Endothelial cell (in vitro differentiated cells): ENCODE data around the gene ROR2. TPM values are rescaled to one million over a fixed set of nuclear protein-coding genes. Genes with fewer than 3 reads are reported as not detected.

Experiments
- DNase-seq: peaks from one replicate; pipeline ENCODE4 v3.0.0; 2021; ENCODE audit warnings: low spot score
- H3K27ac Mint-ChIP-seq: one replicate; pipeline ENCODE4 v1.8.0; 2021; ENCODE audit warnings: mixed read lengths, inconsistent platforms; ENCODE audit not compliant: unreplicated experiment
- H3K27me3 Mint-ChIP-seq: one replicate; pipeline ENCODE4 v1.8.0; 2021; ENCODE audit warnings: mild to moderate bottlenecking, moderate library complexity, mixed read lengths, inconsistent platforms; ENCODE audit not compliant: unreplicated experiment
- H3K36me3 Mint-ChIP-seq: one replicate; pipeline ENCODE4 v1.8.0; 2021; ENCODE audit warnings: mild to moderate bottlenecking, low read depth, mixed read lengths, inconsistent platforms; ENCODE audit not compliant: unreplicated experiment
- H3K4me1 Mint-ChIP-seq: one replicate; pipeline ENCODE4 v1.8.0; 2021; ENCODE audit warnings: mild to moderate bottlenecking, mixed read lengths, inconsistent platforms; ENCODE audit not compliant: unreplicated experiment
- H3K4me3 Mint-ChIP-seq: one replicate; pipeline ENCODE4 v1.8.0; 2021; ENCODE audit warnings: mild to moderate bottlenecking, mixed read lengths, inconsistent platforms; ENCODE audit not compliant: unreplicated experiment
- H3K9me3 Mint-ChIP-seq: one replicate; pipeline ENCODE4 v1.8.0; 2021; ENCODE audit warnings: mixed read lengths, inconsistent platforms; ENCODE audit not compliant: unreplicated experiment
- total RNA-seq: library from RNA; stranded (reverse); fragmentation: NEBNext Ultra II Directional; extraction: Animal tissue kit (Norgen Biotek cat#: 25700); gene quantifications from one replicate; pipeline ENCODE4 v1.2.1, GENCODE V29; 2021; ENCODE audit not compliant: unreplicated experiment
- TF ChIP-seq, protein P1 (sequence below): fragments of 200-600 bp; sonication (generic); IDR thresholded peaks from one replicate; pipeline ENCODE4 v1.5.0; 2021; ENCODE audit warnings: antibody characterized with exemption; ENCODE audit not compliant: unreplicated experiment

ROR2 gene
- total RNA-seq, 1 donor from 2014 or later = 3.5 TPM

DNA sequence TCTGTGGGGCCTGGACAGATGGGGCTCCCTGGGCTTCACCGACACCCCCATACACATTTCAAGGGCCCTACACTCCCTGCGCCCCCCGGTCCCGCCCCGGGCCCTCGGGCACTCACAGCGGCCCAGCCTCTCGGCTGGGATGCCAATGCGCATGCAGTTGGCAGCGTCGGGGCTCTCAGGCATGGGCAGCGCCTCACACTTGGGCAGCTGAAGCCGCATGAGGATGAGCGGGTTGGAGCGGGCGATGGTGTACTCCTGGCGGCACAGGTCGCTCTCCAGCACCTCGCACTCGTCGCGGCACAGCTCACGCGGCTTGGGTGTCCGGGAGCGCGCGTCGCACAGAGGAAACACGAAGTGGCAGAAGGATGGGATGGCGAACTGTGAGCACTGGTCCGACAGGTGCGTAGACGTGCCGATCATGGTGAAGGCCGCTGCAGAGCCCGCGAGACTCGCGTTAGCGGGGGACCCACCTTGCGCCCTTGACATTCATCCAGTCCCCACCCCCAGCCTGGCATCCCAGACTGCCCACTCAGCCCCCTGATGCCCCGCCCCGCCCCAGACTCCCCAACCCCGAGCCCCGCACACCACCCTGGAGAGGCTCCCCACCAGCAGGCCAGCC lies 216.9 kb downstream of the ROR2 start:
- TF ChIP-seq, protein P1, sequence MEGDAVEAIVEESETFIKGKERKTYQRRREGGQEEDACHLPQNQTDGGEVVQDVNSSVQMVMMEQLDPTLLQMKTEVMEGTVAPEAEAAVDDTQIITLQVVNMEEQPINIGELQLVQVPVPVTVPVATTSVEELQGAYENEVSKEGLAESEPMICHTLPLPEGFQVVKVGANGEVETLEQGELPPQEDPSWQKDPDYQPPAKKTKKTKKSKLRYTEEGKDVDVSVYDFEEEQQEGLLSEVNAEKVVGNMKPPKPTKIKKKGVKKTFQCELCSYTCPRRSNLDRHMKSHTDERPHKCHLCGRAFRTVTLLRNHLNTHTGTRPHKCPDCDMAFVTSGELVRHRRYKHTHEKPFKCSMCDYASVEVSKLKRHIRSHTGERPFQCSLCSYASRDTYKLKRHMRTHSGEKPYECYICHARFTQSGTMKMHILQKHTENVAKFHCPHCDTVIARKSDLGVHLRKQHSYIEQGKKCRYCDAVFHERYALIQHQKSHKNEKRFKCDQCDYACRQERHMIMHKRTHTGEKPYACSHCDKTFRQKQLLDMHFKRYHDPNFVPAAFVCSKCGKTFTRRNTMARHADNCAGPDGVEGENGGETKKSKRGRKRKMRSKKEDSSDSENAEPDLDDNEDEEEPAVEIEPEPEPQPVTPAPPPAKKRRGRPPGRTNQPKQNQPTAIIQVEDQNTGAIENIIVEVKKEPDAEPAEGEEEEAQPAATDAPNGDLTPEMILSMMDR = no peak
- DNase-seq = no peak
- Mint-ChIP-seq H3K36me3 (no peaks in the 10 kb centered on the region), H3K27me3 (peaks cover 5% of the 10 kb centered on the region), H3K4me1 (no peaks in the 10 kb centered on the region), H3K4me3 (no peak overlapping the region), H3K9me3 (no peaks in the 10 kb centered on the region), H3K27ac (no peak overlapping the region)

DNA sequence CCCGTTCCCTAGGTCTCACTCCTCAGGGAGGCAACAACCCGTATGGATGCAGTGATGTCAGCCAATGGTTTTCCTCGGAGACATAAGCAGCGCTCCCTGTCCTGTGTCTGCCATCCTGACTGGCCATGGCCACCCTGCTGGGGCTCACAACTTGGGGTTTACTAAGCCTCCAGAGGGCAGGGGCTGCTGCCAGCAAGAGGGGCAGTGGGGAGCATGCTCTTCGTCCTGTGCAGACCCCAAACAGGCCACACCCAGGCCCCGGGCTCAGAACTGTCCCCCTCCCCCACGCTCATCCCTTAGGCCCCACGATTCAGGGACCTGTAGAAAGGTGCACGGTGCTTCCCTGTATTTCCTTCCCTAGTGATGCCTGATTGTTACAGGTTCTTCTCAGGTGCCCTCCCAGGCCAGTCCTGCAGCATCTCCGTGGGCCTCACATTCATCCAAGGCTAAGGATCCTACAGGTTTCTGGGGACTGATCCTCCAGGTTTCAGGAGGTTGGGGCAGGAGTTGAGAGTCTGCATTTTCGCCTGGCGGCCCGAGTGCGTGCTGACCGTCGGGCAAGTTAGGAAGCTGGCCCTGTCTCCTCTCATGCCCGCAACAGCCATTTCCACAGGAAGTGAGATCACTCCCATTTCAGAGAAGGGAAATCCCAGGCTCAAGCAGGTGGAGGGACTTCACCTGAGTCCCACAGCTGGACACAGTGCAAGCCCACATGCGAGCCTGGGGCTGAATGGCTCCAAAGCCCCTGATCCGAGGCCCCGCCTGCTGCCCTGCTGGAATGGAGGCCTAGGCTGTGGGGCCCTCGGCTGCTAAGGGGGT lies 217.6 kb downstream of the ROR2 start:
- Mint-ChIP-seq H3K4me1 (no peaks in the 10 kb centered on the region), H3K4me3 (no peak overlapping the region), H3K27ac (no peak overlapping the region), H3K36me3 (no peaks in the 10 kb centered on the region), H3K9me3 (no peaks in the 10 kb centered on the region), H3K27me3 (peaks cover 4% of the 10 kb centered on the region)
- DNase-seq = no peak
- TF ChIP-seq, protein P1 = no peak

DNA sequence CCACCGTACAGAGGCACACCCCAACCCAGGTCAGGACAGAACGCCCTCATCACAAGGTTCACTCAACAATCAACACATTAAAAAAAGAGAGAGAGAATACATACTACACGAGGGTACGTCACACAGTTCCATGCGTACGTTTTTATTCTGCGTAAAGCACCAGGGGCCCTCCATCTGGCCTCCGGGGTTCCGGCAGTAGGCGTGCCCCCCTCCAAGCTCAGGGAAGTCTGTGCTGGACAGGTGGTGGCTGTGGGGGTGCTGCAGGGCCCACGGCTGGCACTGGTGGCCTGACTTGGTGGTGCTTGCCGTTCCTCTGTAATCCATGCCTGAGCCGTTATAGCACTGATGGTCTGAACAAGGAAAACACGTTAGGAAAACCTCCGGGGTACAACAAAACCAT lies 219.2 kb downstream of the ROR2 start:
- H3K27me3 Mint-ChIP-seq = peaks cover 7% of the 10 kb centered on the region
- H3K27ac Mint-ChIP-seq = no peak overlapping the region
- H3K36me3 Mint-ChIP-seq = no peaks in the 10 kb centered on the region
- no peak overlapping the region for H3K4me3 Mint-ChIP-seq
- no peaks in the 10 kb centered on the region for H3K4me1 Mint-ChIP-seq
- DNase-seq = no peak
- no peaks in the 10 kb centered on the region for H3K9me3 Mint-ChIP-seq
- TF ChIP-seq, protein P1 = no peak

DNA sequence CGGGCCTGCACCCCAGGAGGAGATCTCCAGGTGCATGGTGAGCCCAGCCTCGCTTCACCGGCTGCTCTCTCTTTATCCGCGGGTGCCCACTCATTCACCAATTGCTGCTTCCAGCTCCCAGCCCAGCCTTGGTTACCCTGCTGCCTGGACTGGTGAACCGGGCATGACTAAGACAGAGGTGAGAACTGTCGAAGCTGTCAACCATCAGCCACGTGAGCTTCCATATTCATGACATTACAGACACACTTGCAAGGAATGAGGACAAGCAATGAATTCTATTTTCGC lies 220.5 kb downstream of the ROR2 start:
- DNase-seq = no peak
- Mint-ChIP-seq H3K36me3 (no peaks in the 10 kb centered on the region), H3K27ac (no peak overlapping the region), H3K4me1 (no peaks in the 10 kb centered on the region), H3K4me3 (no peak overlapping the region), H3K9me3 (no peaks in the 10 kb centered on the region), H3K27me3 (peaks cover 6% of the 10 kb centered on the region)
- TF ChIP-seq, protein P1 = no peak

DNA sequence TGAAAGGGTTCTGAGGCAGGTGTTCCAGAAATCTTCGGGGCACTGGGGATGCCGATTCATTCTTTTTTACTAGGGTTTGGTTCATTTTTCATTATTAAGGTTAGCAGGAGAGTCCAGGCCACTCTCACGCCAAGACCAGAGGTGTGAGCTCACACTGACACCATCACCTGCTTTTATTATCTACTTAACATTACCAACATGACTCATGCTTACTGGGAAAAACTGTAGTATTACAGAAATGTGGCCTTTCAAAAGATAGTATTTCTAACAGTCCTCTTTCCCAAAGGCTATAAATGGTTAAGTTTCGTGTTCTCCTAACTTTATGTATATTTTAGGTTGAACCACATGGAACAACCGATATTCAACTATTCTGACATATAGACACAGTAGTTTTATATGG lies 222.1 kb downstream of the ROR2 start:
- TF ChIP-seq, protein P1 = no peak
- Mint-ChIP-seq H3K9me3 (no peaks in the 10 kb centered on the region), H3K36me3 (no peaks in the 10 kb centered on the region), H3K4me1 (no peaks in the 10 kb centered on the region), H3K27me3 (peaks cover 3% of the 10 kb centered on the region), H3K4me3 (no peak overlapping the region), H3K27ac (no peak overlapping the region)
- DNase-seq = no peak
